ENCODE results near the gene ITM2A.

ITM2A gene

GRCh38 chrX:79330022-79330421 is 37.1 kb downstream of the ITM2A start:
- no peak for DNase-seq

- no peak for DNase-seq
These were observed 41.7 kb downstream of the ITM2A start for GRCh38 chrX:79325263-79325958.
